GM12878 (cell line): ENCODE results near the gene ERC2. TPM values are rescaled to one million over a fixed set of nuclear protein-coding genes. Genes with fewer than 3 reads are reported as not detected.

ENCODE experiments used
- ATAC-seq: fragments of 200-7000 bp; cut with Tn5 transposase; 3 replicates; pipeline ENCODE4 v1.9.1; 2020; ENCODE audit warnings: mild to moderate bottlenecking, moderate library complexity
- BruUV-seq: library from RNA; stranded (reverse); fragments of 400-500 nt; replicated peaks from 2 replicates; lab custom pipeline; 2021; lab: Mats Ljungman, UMichigan
- CTCF ChIA-PET: fragments of 300-600 bp; sonication (Branson Sonifier 250); formaldehyde crosslinking; extraction: SDS; loops from one replicate; lab custom pipeline; 2021; ENCODE audit warnings: inconsistent platforms; lab: Yijun Ruan, JAX
- POLR2A ChIA-PET: fragments of 350-600 bp; formaldehyde crosslinking; extraction: SDS; loops from one replicate; lab custom pipeline; 2021; ENCODE audit warnings: inconsistent platforms; lab: Charles Lee
- RAD21 ChIA-PET: fragments of 300-600 bp; sonication (Branson Sonifier 250); formaldehyde crosslinking; loops from one replicate; lab custom pipeline; 2023; ENCODE audit warnings: antibody characterized with exemption; ENCODE audit not compliant: unreplicated experiment; lab: Charles Lee
- SMC1A ChIA-PET: fragments of 300-600 bp; sonication (Branson Sonifier 250); formaldehyde crosslinking; loops from one replicate; lab custom pipeline; 2023; ENCODE audit not compliant: unreplicated experiment, uncharacterized antibody; lab: Charles Lee
- DNase-seq: peaks from one replicate; pipeline ENCODE4 v3.0.0-alpha.2; 2011; ENCODE audit warnings: low read depth, low spot score
- FAIRE-seq: peaks from 3 replicates; lab custom pipeline; 2011; peaks lifted over from hg19 to GRCh38; lab: Jason Lieb, UNC
- H2AFZ ChIP-seq: 2 replicates; pipeline ENCODE4 v1.6.0; 2011; ENCODE audit warnings: low read depth, low read length, control low read depth; ENCODE audit not compliant: control insufficient read depth
- H3K27ac ChIP-seq: 2 replicates; pipeline ENCODE4 v1.5.1; 2011; ENCODE audit warnings: control low read depth; ENCODE audit not compliant: control insufficient read depth, insufficient read depth
- H3K27me3 ChIP-seq, 2 experiments: replicated peaks in 1 of 2; 2 replicates each; pipeline versions ENCODE4 v1.6.0 to v1.6.1; 2011; ENCODE audit warnings: low read length in 1 of 2; ENCODE audit not compliant: control insufficient read depth in 2 of 2, insufficient read depth in 2 of 2
- H3K36me3 ChIP-seq, 2 experiments: 2 replicates each; pipeline ENCODE4 v1.5.1; 2011; ENCODE audit warnings: low read length in 1 of 2; ENCODE audit not compliant: control insufficient read depth in 2 of 2, insufficient read depth in 2 of 2
- H3K4me1 ChIP-seq: 2 replicates; pipeline ENCODE4 v1.6.1; 2011; ENCODE audit warnings: mild to moderate bottlenecking, low read length, moderate library complexity, mixed read lengths; ENCODE audit not compliant: control insufficient read depth, insufficient read depth
- H3K4me2 ChIP-seq: 2 replicates; pipeline ENCODE4 v1.6.0; 2011; ENCODE audit warnings: control low read depth; ENCODE audit not compliant: control insufficient read depth, insufficient read depth
- H3K4me3 ChIP-seq: fragments of 200-600 bp; sonication (generic); 2 replicates; pipeline ENCODE4 v1.5.1; 2016
- H3K79me2 ChIP-seq: 2 replicates; pipeline ENCODE4 v1.6.0; 2011; ENCODE audit warnings: low read length; ENCODE audit not compliant: control insufficient read depth, insufficient read depth
- H3K9ac ChIP-seq: 2 replicates; pipeline ENCODE4 v1.8.0; 2011; ENCODE audit warnings: low read length, control low read depth, mixed read lengths; ENCODE audit not compliant: control insufficient read depth, insufficient read depth
- H3K9me3 ChIP-seq: replicated peaks from 3 replicates; pipeline ENCODE4 v1.5.1; 2011; ENCODE audit warnings: mild to moderate bottlenecking, low read length; ENCODE audit not compliant: control insufficient read depth, insufficient read depth
- H4K20me1 ChIP-seq: 2 replicates; pipeline ENCODE4 v1.6.0; 2011; ENCODE audit not compliant: control insufficient read depth, insufficient read depth
- CHD1 ChIP-seq: IDR thresholded peaks from 2 replicates; pipeline ENCODE4 v1.6.1; 2012; ENCODE audit warnings: low read depth, low read length, improper control_type of control experiment
- CHD2 ChIP-seq: IDR thresholded peaks from 2 replicates; pipeline ENCODE4 v1.6.1; 2011; ENCODE audit warnings: low read depth, low read length, improper control_type of control experiment, borderline replicate concordance
- DPF2 ChIP-seq: fragments of 450-650 bp; IDR thresholded peaks from 2 replicates; pipeline ENCODE4 v1.6.1; 2017; ENCODE audit warnings: mild to moderate bottlenecking
- EED ChIP-seq: sonication (generic); IDR thresholded peaks from 2 replicates; pipeline ENCODE4 v1.6.1; 2016; ENCODE audit warnings: antibody characterized with exemption, low read depth
- ESRRA ChIP-seq: IDR thresholded peaks from 2 replicates; pipeline ENCODE4 v1.6.1; 2012; ENCODE audit warnings: mild to moderate bottlenecking, low read length, improper control_type of control experiment
- HDGF ChIP-seq: fragments of 450-650 bp; IDR thresholded peaks from 2 replicates; pipeline ENCODE4 v1.6.1; 2016; ENCODE audit warnings: antibody characterized with exemption
- IRF3 ChIP-seq: fragments of 450-650 bp; IDR thresholded peaks from 2 replicates; pipeline ENCODE4 v1.6.1; 2014; ENCODE audit warnings: mild to moderate bottlenecking
- KAT2A ChIP-seq: conservative IDR thresholded peaks from 2 replicates; pipeline ENCODE4 v1.6.1; 2011; ENCODE audit warnings: low read depth, low read length; ENCODE audit not compliant: control insufficient read depth
- MLLT1 ChIP-seq: fragments of 450-650 bp; IDR thresholded peaks from 2 replicates; pipeline ENCODE4 v1.6.1; 2016; ENCODE audit warnings: mild to moderate bottlenecking
- NBN ChIP-seq: fragments of 450-650 bp; IDR thresholded peaks from 2 replicates; pipeline ENCODE4 v1.6.1; 2016
- NR2F1 ChIP-seq: fragments of 450-650 bp; conservative IDR thresholded peaks from 2 replicates; pipeline ENCODE4 v1.6.1; 2017; ENCODE audit warnings: mild to moderate bottlenecking
- RUNX3 ChIP-seq: IDR thresholded peaks from 2 replicates; pipeline ENCODE4 v1.6.1; 2012; ENCODE audit warnings: low read length, inconsistent platforms
- STAT3 ChIP-seq: IDR thresholded peaks from 2 replicates; pipeline ENCODE4 v1.6.1; 2011; ENCODE audit warnings: low read depth, low read length, improper control_type of control experiment
- TARDBP ChIP-seq: IDR thresholded peaks from 2 replicates; pipeline ENCODE4 v1.6.1; 2016; ENCODE audit warnings: borderline replicate concordance
- TCF12 ChIP-seq: IDR thresholded peaks from 2 replicates; pipeline ENCODE4 v1.6.1; 2011; ENCODE audit warnings: low read depth, mild to moderate bottlenecking, low read length
- USF1 ChIP-seq: IDR thresholded peaks from 2 replicates; pipeline ENCODE4 v1.6.1; 2011; ENCODE audit warnings: borderline replicate concordance, low read depth, mild to moderate bottlenecking, moderate library complexity, mixed read lengths, low read length; ENCODE audit not compliant: insufficient read depth; ENCODE audit errors: extremely low read length
- ZNF592 ChIP-seq: fragments of 450-650 bp; IDR thresholded peaks from 2 replicates; pipeline ENCODE4 v1.6.1; 2017; ENCODE audit warnings: mild to moderate bottlenecking, moderate library complexity
- WGBS: methylation state at CpG from one replicate; pipeline ENCODE4 v1.1.6; 2016; ENCODE audit warnings: low lambda C conversion rate; ENCODE audit not compliant: insufficient replicate concordance, insufficient coverage; ENCODE audit errors: missing lambda C conversion rate; 5-methylcytosine and 5-hydroxymethylcytosine counted together
- in situ Hi-C: fragments of 300-500 bp; cut with MboI; formaldehyde crosslinking; loops from 9 replicates; pipeline ENCODE4 v1.14.3; 2018; ENCODE audit warnings: mixed read lengths
- intact Hi-C: fragments of 100-400 bp; cut with micrococcal nuclease; formaldehyde crosslinking; loops from one replicate; pipeline ENCODE4 v1.14.2; 2022; ENCODE audit not compliant: unreplicated experiment
- polyA plus RNA-seq, 11 experiments: library from polyadenylated mRNA; depleted of rRNA in 4 of 11; unstranded in 6 of 11; stranded (reverse) in 5 of 11; fragments of >200 nt; fragmentation: Nextera tagmentation in 4 of 11; fragmentation: Illumina TruSeq in 1 of 11; extraction: Ambion mirVana in 4 of 11; extraction: Trizol in 1 of 11; gene quantifications; 1 replicate in 1 of 11; 2 replicates in 10 of 11; pipeline versions ENCODE4 v1.2.1 to v1.2.3, GENCODE V29; 2011 to 2016; ENCODE audit warnings: inconsistent platforms in 2 of 11, missing spikeins in 2 of 11, low read depth in 1 of 11
- total RNA-seq, 4 experiments: library from RNA; depleted of rRNA in 3 of 4; stranded (reverse); fragments of >200 nt in 3 of 4; fragmentation: Illumina TruSeq in 1 of 4; extraction: Trizol in 1 of 4; gene quantifications; 2 replicates each; pipeline versions ENCODE4 v1.2.1 to v1.2.3, GENCODE V29; 2013 to 2021

Gene ERC2
- total and polyA plus RNA-seq, 10 of the 15 experiments (the other 5 are each of a cell fraction or from before 2014, with no cell fraction given), result 0.06 to 1.4 (median 0.12) TPM; not detected in 3

- TF ChIP-seq IRF3 (no peak), KAT2A (no peak), DPF2 (no peak), ESRRA (no peak), NR2F1 (no peak), HDGF (no peak), CHD1 (no peak)
These were observed 69.6 kb downstream of the ERC2 start (continued) for GRCh38 chr3:56398659-56399058.

GRCh38 chr3:56397798-56398197 is 70.5 kb downstream of the ERC2 start:
- intact Hi-C loops (no loop called here), in situ Hi-C loops (no loop called here)
- FAIRE-seq, result no peak
- Histone ChIP-seq H3K79me2 (no peaks in the 10 kb centered on the region), H3K4me1 (no peaks in the 10 kb centered on the region), H3K4me2 (no peak overlapping the region), H3K36me3 (no peaks in the 10 kb centered on the region), H3K27ac (no peak overlapping the region), H3K4me3 (no peak overlapping the region), H2AFZ (no peak overlapping the region), H3K9ac (no peak overlapping the region), H3K9me3 (no peaks in the 10 kb centered on the region), H4K20me1 (no peaks in the 10 kb centered on the region), H3K27me3 (no peaks in the 10 kb centered on the region; a peak in 2 of 4 replicates)
- RAD21 ChIA-PET, result no interaction called here
- 38% methylated on average over 2 of the region's 2 CpGs for WGBS
- POLR2A ChIA-PET, result no interaction called here
- SMC1A ChIA-PET, result no interaction called here
- DNase-seq, result no peak
- CTCF ChIA-PET, result interaction anchor here (0.5 kb wide), 1 partner anchor 21 kb away, joined by 3 read pairs; no protein-coding TSS in a partner anchor
- no peak for ATAC-seq
- no TSS peak for BruUV-seq
- TF ChIP-seq ZNF592 (no peak), TCF12 (no peak), KAT2A (no peak), DPF2 (no peak), MLLT1 (no peak), STAT3 (no peak), NBN (no peak), RUNX3 (no peak), USF1 (no peak), EED (no peak), TARDBP (no peak), CHD2 (no peak)
